Measurements from ENCODE around the gene ZWILCH. TPM values are rescaled to one million over a fixed set of nuclear protein-coding genes. Genes with fewer than 3 reads are reported as not detected.

Gene ZWILCH
- total and polyA plus RNA-seq, 2 of the 4 experiments (the other 2 are of a cell fraction) = 10.5 to 22.2 TPM

GRCh38 chr15:66508293-66508883 is 3.3 kb downstream of the ZWILCH start:
- no peak overlapping the region for H3K14ac ChIP-seq (replicated peaks; ENCODE audit: low read depth, low read length)
- BruUV-seq (replicated peaks) = no TSS peak
- peaks cover 13% of the 10 kb centered on the region; the same call in 1 of the 2 replicates for H4K20me1 ChIP-seq (ENCODE audit: insufficient read depth, low read length)
- no peak for ATAC-seq (ENCODE audit: low read depth)
- WGBS, 2 experiments (ENCODE audit: extremely low coverage in 2 of 2, insufficient read length in 1 of 2) = no CpG with 5 or more reads among the region's 3 CpGs
- H3K4ac ChIP-seq (ENCODE audit: low read depth, low read length) = no peak overlapping the region
- in situ Hi-C loops (cut with MboI; ENCODE audit: low sequenced_read_pairs) = no loop called here
- ChIA-PET POLR2A (ENCODE audit: unreplicated experiment) (no interaction called here), CTCF (no interaction called here)
- TF ChIP-seq NFE2L2 (IDR thresholded peaks at IDR 0.05; ENCODE audit: low read depth, low read length) (no peak), BHLHE40 (IDR thresholded peaks at IDR 0.05; ENCODE audit: low read depth, low read length) (no peak), USF2 (IDR thresholded peaks at IDR 0.05; ENCODE audit: low read depth, low read length) (no peak), CEBPB (IDR thresholded peaks at IDR 0.05; ENCODE audit: low read depth, low read length) (no peak), ELK1 (IDR thresholded peaks at IDR 0.05; ENCODE audit: borderline replicate concordance, low read depth, low read length) (no peak), RAD21 (IDR thresholded peaks at IDR 0.05; ENCODE audit: low read length) (no peak), MAFK (IDR thresholded peaks at IDR 0.05; ENCODE audit: low read depth, low read length) (no peak)
- intact Hi-C loops (cut with micrococcal nuclease) = loop anchor here (10.0 kb wide), 1 partner anchor 196 kb away; the partner anchor contains the start of gene SMAD6
- no peak overlapping the region for H3K4me2 ChIP-seq (ENCODE audit: low read depth, low read length)
- H4K5ac ChIP-seq (ENCODE audit: low read depth, low read length) = no peak overlapping the region
- H2AK9ac ChIP-seq (replicated peaks; ENCODE audit: low read depth, low read length, poor library complexity) = no peak overlapping the region
- peak overlapping the region; percentile 46; the same call in 1 of the 2 replicates for H3K23ac ChIP-seq (ENCODE audit: low read depth, low read length)
- H3K4me3 ChIP-seq (ENCODE audit: insufficient read depth, low read depth, low read length) = no peak overlapping the region
- DNase-seq = no peak
- no peak overlapping the region for H4K8ac ChIP-seq (ENCODE audit: low read depth in 2 of 2, low read length in 2 of 2)
- no peaks in the 10 kb centered on the region for H3K9me3 ChIP-seq (ENCODE audit: control insufficient read depth, insufficient read depth, low read length)
- H3K9me1 ChIP-seq (ENCODE audit: insufficient read depth, low read length) = no peaks in the 10 kb centered on the region
- no peak overlapping the region for H2BK120ac ChIP-seq (ENCODE audit: low read depth, low read length)
- no peaks in the 10 kb centered on the region; the same call in 1 of the 2 replicates for H3K36me3 ChIP-seq (ENCODE audit: control insufficient read depth, insufficient read depth, low read length)
- dilution Hi-C loops (cut with HindIII; ENCODE audit: low sequenced_read_pairs, unreplicated experiment) = no loop called here
- peaks cover 15 to 43% of the 10 kb centered on the region in 2 experiments for H3K79me1 ChIP-seq (ENCODE audit: low read depth in 1 of 2, low read length in 2 of 2)
- no peak overlapping the region for H2BK5ac ChIP-seq (ENCODE audit: low read depth, low read length, poor library complexity, severe bottlenecking)
- no peak overlapping the region for H2BK20ac ChIP-seq (ENCODE audit: low read depth, low read length)
- no peak overlapping the region for H2BK15ac ChIP-seq (ENCODE audit: low read depth, low read length)
- no peak overlapping the region for H2AFZ ChIP-seq (replicated peaks; ENCODE audit: low read length, poor library complexity)
- H3K18ac ChIP-seq (ENCODE audit: low read depth, low read length) = no peak overlapping the region
- H2AK5ac ChIP-seq (ENCODE audit: low read depth, low read length) = no peak overlapping the region
- no peak overlapping the region for H3K27ac ChIP-seq (ENCODE audit: insufficient read depth, low read length)
- H3K4me1 ChIP-seq (ENCODE audit: control insufficient read depth, insufficient read depth, low read length) = 0 out of 2 replicates have a peak, but pooled peaks cover 1% of the 10 kb centered on the region
- H3K27me3 ChIP-seq (ENCODE audit: control insufficient read depth, insufficient read depth, low read length) = no peaks in the 10 kb centered on the region
- no peak overlapping the region for H3K9ac ChIP-seq (ENCODE audit: low read depth, low read length)
- no peak overlapping the region for H3K56ac ChIP-seq (ENCODE audit: extremely low read depth, insufficient read depth, low read length)
- H4K91ac ChIP-seq (ENCODE audit: insufficient read depth, low read depth, low read length) = no peak overlapping the region
